Fibroblast of the conjunctiva (primary cell): Measurements from ENCODE around the gene IL21R.
"Not testable (repeated sequence)": the region's sequence is repeated elsewhere in the genome, so short reads cannot be mapped to it uniquely, and the experiment has no call there.

Experiments used
- DNase-seq: peaks from one replicate; pipeline ENCODE4 v3.0.0-alpha.2; 2010; ENCODE audit warnings: low read depth

Gene IL21R

DNA sequence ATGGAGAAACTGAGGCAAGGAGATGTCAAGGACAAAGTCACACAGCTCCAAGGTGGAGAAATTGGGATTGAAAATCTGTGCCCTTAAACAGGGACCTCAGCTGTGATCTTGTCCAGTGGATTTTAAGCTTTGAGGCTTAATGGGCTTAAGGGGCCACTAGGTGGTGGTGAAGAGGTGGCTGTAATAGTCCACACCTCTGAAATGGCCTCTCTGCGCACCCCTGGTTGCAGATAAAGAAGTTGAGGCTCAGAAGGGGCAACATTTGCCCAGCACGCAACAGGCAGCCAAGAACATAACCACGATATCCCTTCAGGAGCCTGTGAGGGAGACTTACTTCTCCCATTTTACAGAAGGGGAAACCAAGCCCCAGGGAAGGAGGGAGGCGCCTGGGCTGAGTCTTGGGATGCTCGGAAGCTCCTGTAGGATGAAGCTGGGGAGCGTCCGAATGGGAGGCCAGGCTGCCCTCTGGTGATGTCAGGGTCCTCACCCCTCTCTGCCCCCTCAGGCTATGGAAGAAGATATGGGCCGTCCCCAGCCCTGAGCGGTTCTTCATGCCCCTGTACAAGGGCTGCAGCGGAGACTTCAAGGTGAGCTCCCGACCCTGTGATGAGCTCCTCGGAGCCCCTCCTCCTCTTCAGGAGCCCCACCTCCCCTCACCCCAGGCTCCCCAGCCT lies 43.7 kb downstream of the IL21R start:
- DNase-seq = no peak

DNA sequence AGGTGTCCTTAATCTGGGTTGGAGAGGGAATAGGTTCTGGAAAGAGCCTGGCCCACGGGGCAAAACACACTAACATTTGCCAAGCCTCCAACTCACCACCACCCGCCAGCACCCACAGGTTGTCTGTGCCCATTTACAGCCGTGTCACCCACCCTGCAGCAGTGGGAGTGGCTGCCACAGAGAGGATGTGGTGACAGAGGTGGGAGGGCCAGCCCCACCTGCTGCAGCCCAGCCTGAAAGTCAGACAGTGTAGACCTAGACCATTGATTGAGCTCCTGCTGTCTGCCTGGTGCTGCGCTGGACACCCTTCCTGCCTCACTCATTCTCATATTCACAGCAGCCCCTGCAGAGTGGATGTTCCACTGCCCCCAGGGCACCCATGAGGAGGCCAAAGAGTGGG lies 44.7 kb downstream of the IL21R start:
- no peak for DNase-seq

DNA sequence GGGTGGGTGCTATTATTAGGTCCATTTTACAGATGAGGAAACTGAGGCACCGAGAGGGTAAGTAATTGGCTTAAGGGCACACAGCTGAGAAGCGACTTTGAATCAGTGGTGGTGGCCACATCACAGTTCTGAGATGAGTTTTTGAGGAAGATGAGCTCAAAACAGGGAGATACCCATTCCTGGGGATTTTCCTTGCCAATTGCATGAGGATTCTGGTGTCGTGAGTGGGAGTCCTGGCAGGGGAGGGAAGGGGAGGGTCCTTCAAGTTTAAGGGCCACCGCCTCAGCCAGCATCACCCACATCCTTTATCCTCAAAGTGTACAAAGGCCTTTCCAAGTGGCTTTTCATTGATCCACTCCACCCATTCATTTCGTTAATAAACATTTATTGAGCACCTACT lies 45.3 kb downstream of the IL21R start:
- DNase-seq = no peak

DNA sequence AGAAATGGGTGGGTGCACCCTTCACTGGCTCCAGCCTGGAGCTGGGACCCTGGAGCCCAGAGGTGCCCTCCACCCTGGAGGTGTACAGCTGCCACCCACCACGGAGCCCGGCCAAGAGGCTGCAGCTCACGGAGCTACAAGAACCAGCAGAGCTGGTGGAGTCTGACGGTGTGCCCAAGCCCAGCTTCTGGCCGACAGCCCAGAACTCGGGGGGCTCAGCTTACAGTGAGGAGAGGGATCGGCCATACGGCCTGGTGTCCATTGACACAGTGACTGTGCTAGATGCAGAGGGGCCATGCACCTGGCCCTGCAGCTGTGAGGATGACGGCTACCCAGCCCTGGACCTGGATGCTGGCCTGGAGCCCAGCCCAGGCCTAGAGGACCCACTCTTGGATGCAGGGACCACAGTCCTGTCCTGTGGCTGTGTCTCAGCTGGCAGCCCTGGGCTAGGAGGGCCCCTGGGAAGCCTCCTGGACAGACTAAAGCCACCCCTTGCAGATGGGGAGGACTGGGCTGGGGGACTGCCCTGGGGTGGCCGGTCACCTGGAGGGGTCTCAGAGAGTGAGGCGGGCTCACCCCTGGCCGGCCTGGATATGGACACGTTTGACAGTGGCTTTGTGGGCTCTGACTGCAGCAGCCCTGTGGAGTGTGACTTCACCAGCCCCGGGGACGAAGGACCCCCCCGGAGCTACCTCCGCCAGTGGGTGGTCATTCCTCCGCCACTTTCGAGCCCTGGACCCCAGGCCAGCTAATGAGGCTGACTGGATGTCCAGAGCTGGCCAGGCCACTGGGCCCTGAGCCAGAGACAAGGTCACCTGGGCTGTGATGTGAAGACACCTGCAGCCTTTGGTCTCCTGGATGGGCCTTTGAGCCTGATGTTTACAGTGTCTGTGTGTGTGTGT lies 46.8 kb downstream of the IL21R start:
- DNase-seq = no peak

GRCh38 chr16:27449434-27450195 lies 47.6 kb downstream of the IL21R start:
- no peak for DNase-seq

GRCh38 chr16:27450196-27450549 lies 48.2 kb downstream of the IL21R start:
- DNase-seq = no peak

DNA sequence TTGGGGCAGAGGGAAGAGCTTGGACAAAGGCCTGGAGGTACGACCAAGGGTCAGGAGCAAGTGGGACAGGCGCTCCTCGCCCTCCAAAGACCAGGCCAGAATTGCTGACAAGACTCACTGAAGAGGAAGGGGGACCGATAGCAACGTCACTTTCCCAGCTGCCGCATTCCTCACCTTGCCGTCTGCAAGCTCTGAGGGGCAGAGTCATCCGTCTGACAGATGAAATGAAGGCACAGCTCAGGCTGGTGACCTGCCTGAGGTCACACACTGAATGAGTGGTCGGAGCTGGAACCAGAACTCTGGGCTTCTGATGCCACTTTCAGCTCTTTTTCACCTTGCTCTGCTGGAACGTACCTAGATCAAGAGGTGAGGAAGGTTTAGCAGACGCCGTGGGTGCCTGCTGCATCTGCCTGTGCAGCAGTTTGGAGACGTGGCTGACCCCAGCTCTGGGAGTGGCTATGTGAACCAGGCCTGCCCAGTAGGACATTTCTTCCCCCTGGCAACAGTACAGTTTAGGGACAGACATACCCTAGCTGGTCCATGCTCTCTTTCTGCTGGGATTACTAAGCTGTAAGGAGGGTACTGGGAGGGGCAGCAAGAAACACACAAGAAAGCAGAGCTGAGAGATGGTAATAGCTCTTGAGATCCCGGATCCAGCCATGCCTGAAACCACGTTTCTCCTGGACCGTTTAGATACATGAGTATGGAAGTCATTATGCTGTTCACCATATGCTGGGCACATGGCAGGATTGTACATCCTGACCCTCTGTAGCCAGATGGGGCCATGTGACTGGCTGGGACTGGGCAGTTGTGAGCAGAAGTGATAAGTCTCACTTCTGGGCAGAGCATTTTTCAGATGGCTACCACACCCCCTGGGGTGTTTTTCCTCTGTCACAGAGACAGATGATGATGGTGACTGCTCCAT lies 50.9 kb downstream of the IL21R start:
- no peak for DNase-seq

GRCh38 chr16:27453494-27453825 lies 51.5 kb downstream of the IL21R start:
- DNase-seq = no peak

- no peak for DNase-seq
Observed at GRCh38 chr16:27455700-27456099, 53.7 kb downstream of the IL21R start.

GRCh38 chr16:27457605-27457900 lies 55.6 kb downstream of the IL21R start:
- not testable (repeated sequence) for DNase-seq

GRCh38 chr16:27458258-27458657 lies 56.3 kb downstream of the IL21R start:
- no peak for DNase-seq

DNA sequence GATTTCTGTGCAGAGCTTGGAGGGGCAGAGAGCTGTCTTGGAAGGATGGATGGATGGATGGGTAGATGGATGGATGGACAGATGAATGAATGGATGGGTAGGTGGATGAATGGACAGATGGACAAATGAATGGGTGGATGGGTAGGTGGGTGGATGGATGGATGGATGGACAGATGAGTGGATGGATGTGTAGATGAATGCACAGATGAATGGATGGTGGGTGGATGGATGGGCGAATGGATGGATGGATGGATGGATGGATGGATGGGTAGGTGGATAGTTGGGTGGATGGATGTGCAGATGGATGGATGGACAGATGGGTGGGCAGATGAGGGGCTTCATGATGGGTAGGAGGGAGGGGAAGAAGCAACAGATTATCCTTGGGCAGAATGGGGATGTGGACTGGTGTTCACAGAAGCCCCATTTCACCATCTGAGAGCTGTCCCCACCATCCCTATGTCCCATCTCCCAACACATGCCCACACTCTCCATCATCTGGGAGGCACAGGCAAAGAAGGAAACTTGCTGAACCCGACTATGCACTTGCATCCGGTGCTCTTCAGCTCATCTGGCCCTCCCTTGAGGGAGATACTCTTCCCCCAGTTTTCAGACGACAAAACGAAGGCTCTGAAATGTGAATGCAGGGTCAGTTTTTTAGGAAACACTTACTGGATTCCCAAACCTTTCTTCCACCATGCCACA lies 57.2 kb downstream of the IL21R start:
- DNase-seq = no peak

GRCh38 chr16:27460213-27460612 lies 58.2 kb downstream of the IL21R start:
- no peak for DNase-seq

- no peak for DNase-seq
Observed at GRCh38 chr16:27460663-27461482, 58.9 kb downstream of the IL21R start.

GRCh38 chr16:27461483-27462171 lies 59.7 kb downstream of the IL21R start:
- DNase-seq = no peak

GRCh38 chr16:27462200-27462845 lies 60.3 kb downstream of the IL21R start:
- DNase-seq = no peak

GRCh38 chr16:27462846-27463682 lies 61.1 kb downstream of the IL21R start:
- no peak for DNase-seq
